Adrenal gland (tissue), 5 donors: ENCODE data around the gene HABP4.

ENCODE experiments used
- CTCF ChIP-seq, 6 experiments: fragments of 450-650 bp in 4 of 6; fragments of 200-600 bp in 2 of 6; sonication (generic) in 1 of 6; IDR thresholded peaks; 1 replicate in 5 of 6; 2 replicates in 1 of 6; pipeline versions ENCODE4 v1.5.1 to v1.8.0; 2016 to 2021; ENCODE audit warnings: antibody characterized with exemption in 6 of 6, mild to moderate bottlenecking in 2 of 6, moderate library complexity in 1 of 6
- POLR2A ChIP-seq, 2 donors: fragments of 450-650 bp; IDR thresholded peaks; one replicate each; pipeline ENCODE4 v1.6.1; 2017; ENCODE audit warnings: antibody characterized with exemption in 2 of 2, mild to moderate bottlenecking in 2 of 2, moderate library complexity in 1 of 2
- donor health status: DM: no; HTN: no; CAD: no.

- TF ChIP-seq CTCF (IDR thresholded peaks at IDR 0.05), result peak in 5 of 6 experiments; percentile 14 to 44 (median 39)
- TF ChIP-seq POLR2A (IDR thresholded peaks at IDR 0.05), result no peak
Measured at GRCh38 chr9:96441798-96442445, 8.0 kb upstream of the HABP4 start.
